Ascending aorta (tissue), 2 donors: ENCODE results near the gene EXOSC9. TPM values are rescaled to one million over a fixed set of nuclear protein-coding genes. Genes with fewer than 3 reads are reported as not detected.
A peak's percentile ranks its signal among the peaks of the same experiment; 100 is the strongest.

ENCODE experiments used
- DNase-seq, 2 donors: peaks; one replicate each; pipeline ENCODE4 v3.0.0-alpha.2; 2019; ENCODE audit warnings: low spot score in 2 of 2
- H3K27ac ChIP-seq, 2 donors: fragments of 200-600 bp; sonication (generic); one replicate each; pipeline ENCODE4 v1.5.1; 2016 to 2017; ENCODE audit warnings: mild to moderate bottlenecking in 1 of 2
- H3K27me3 ChIP-seq: fragments of 200-600 bp; sonication (generic); one replicate; pipeline ENCODE4 v1.5.1; 2017
- H3K36me3 ChIP-seq, 2 donors: fragments of 200-600 bp; sonication (generic); one replicate each; pipeline ENCODE4 v1.5.1; 2016
- H3K4me1 ChIP-seq, 2 donors: fragments of 200-600 bp; sonication (generic); one replicate each; pipeline ENCODE4 v1.5.1; 2016 to 2017; ENCODE audit warnings: mild to moderate bottlenecking in 1 of 2
- H3K4me3 ChIP-seq, 2 donors: fragments of 200-600 bp; sonication (generic); one replicate each; pipeline ENCODE4 v1.5.1; 2016 to 2017; ENCODE audit warnings: mild to moderate bottlenecking in 1 of 2
- H3K9me3 ChIP-seq, 2 donors: fragments of 200-600 bp; sonication (generic); one replicate each; pipeline ENCODE4 v1.5.1; 2016
- CTCF ChIP-seq, 3 experiments: fragments of 200-600 bp in 2 of 3; fragments of 450-650 bp in 1 of 3; sonication (generic) in 2 of 3; IDR thresholded peaks; one replicate each; pipeline ENCODE4 v1.5.1; 2016 to 2019; ENCODE audit warnings: antibody characterized with exemption in 3 of 3, mild to moderate bottlenecking in 1 of 3, moderate library complexity in 1 of 3
- intact Hi-C: fragments of 100-400 bp; cut with DNase I; formaldehyde crosslinking; loops from one replicate; pipeline ENCODE4 v1.15.1; 2023
- total RNA-seq: library from RNA; depleted of rRNA; stranded (reverse); fragments of >200 nt; gene quantifications from one replicate; pipeline ENCODE4 v1.1.0, GENCODE V29; 2016

EXOSC9 gene
- total RNA-seq, 1 donor from 2014 or later = 11.9 TPM

- Histone ChIP-seq H3K27me3 (no peaks in the 10 kb centered on the region), H3K9me3 (no peaks in the 10 kb centered on the region), H3K4me3 (peak overlapping the region; percentile 68 to 76), H3K27ac (peak overlapping the region; percentile 51 to 73), H3K4me1 (peaks cover 4 to 6% of the 10 kb centered on the region in 2 donors), H3K36me3 (peaks cover 0 to 20% of the 10 kb centered on the region in 2 donors)
- intact Hi-C loops = no loop called here
- no peak for TF ChIP-seq CTCF (IDR thresholded peaks at IDR 0.05)
- DNase-seq = no peak
Observed at GRCh38 chr4:121824171-121824527, 23.0 kb downstream of the EXOSC9 start.

- Histone ChIP-seq H3K4me1 (peaks cover 4 to 6% of the 10 kb centered on the region in 2 donors), H3K36me3 (peaks cover 3 to 26% of the 10 kb centered on the region in 2 donors), H3K9me3 (no peaks in the 10 kb centered on the region), H3K27ac (no peak overlapping the region), H3K4me3 (no peak overlapping the region), H3K27me3 (no peaks in the 10 kb centered on the region)
- DNase-seq = no peak
- intact Hi-C loops = no loop called here
- TF ChIP-seq CTCF (IDR thresholded peaks at IDR 0.05) = no peak
Observed at GRCh38 chr4:121824950-121825349, 23.8 kb downstream of the EXOSC9 start.

- DNase-seq = no peak
- Histone ChIP-seq H3K9me3 (no peaks in the 10 kb centered on the region), H3K4me1 (peaks cover 4 to 6% of the 10 kb centered on the region in 2 donors), H3K4me3 (no peak overlapping the region), H3K27me3 (no peaks in the 10 kb centered on the region), H3K27ac (no peak overlapping the region), H3K36me3 (peaks cover 6 to 54% of the 10 kb centered on the region in 2 donors)
- intact Hi-C loops = no loop called here
- TF ChIP-seq CTCF (IDR thresholded peaks at IDR 0.05) = no peak
Observed at GRCh38 chr4:121827853-121828252, 26.7 kb downstream of the EXOSC9 start.

- peaks cover 6 to 70% of the 10 kb centered on the region in 2 donors for H3K36me3 ChIP-seq
- intact Hi-C loops = no loop called here
- no peaks in the 10 kb centered on the region for H3K9me3 ChIP-seq
- H3K4me1 ChIP-seq = no peaks in the 10 kb centered on the region
- no peak overlapping the region for H3K4me3 ChIP-seq
- no peaks in the 10 kb centered on the region for H3K27me3 ChIP-seq
- TF ChIP-seq CTCF (IDR thresholded peaks at IDR 0.05) = no peak
- H3K27ac ChIP-seq = no peak overlapping the region
- no peak for DNase-seq
Observed at GRCh38 chr4:121829511-121829910, 28.4 kb downstream of the EXOSC9 start.

GRCh38 chr4:121838136-121838535 is 37.0 kb downstream of the EXOSC9 start:
- Histone ChIP-seq H3K4me3 (no peak overlapping the region), H3K27me3 (no peaks in the 10 kb centered on the region), H3K4me1 (no peaks in the 10 kb centered on the region), H3K36me3 (peaks cover 19 to 63% of the 10 kb centered on the region in 2 donors), H3K9me3 (no peaks in the 10 kb centered on the region), H3K27ac (no peak overlapping the region)
- intact Hi-C loops = no loop called here
- TF ChIP-seq CTCF (IDR thresholded peaks at IDR 0.05) = no peak
- DNase-seq = no peak

- no peak overlapping the region for H3K4me3 ChIP-seq
- H3K9me3 ChIP-seq = no peaks in the 10 kb centered on the region
- H3K4me1 ChIP-seq = no peaks in the 10 kb centered on the region
- H3K27ac ChIP-seq = no peak overlapping the region
- H3K36me3 ChIP-seq = peaks cover 25 to 58% of the 10 kb centered on the region in 2 donors
- no peak for DNase-seq
- H3K27me3 ChIP-seq = no peaks in the 10 kb centered on the region
- intact Hi-C loops = no loop called here
- no peak for TF ChIP-seq CTCF (IDR thresholded peaks at IDR 0.05)
Observed at GRCh38 chr4:121842862-121843261, 41.7 kb downstream of the EXOSC9 start.
